HG03469 (cell line): ENCODE data around the gene MYRIP.

Experiments
- ATAC-seq: cut with Tn5 transposase; IDR thresholded peaks from one replicate; pipeline ENCODE4 v1.9.1; 2021; ENCODE audit warnings: mild to moderate bottlenecking, moderate library complexity, moderate number of reproducible peaks; ENCODE audit not compliant: unreplicated experiment

MYRIP gene

DNA sequence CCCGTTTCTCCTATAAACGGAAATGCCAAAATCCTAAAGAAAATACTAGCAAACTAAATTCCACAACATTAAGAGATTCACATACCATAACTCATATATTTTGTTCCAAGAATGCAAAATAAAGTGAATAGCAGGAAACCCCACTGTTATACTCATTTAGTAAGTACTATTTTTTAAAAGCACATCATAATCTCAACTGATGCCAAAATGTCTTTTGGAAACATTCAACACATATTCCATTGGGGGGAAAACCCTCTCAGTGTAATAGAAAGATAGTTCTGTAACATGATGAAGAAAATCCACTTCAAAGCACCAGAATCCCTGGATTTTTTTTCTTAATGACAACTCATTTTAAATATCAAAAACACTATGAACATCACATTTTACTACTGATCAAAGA, 407.1 kb downstream of the MYRIP start:
- no peak for ATAC-seq

DNA sequence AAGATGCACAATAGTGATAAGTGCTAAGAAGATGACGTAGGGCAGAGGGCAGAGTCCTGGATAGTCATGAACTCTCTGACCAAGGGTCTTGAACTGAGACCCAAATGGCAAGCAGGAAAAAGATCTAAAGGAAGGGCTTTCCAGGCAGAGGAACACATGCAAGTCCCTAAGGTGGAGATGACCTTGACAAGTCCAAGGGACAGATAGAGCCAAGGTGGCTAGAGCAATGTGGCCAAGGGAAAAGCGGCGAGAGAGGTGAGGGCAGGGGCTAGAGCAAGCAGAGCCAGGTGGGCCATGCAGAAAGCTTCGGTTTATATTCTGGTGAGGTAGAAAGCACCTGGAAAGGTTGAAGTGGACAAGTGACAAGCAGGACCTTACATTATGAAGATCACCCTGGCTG, 414.4 kb downstream of the MYRIP start:
- ATAC-seq = no peak

- ATAC-seq = no peak
Measured at GRCh38 chr3:40224796-40225515, 415.5 kb downstream of the MYRIP start.

DNA sequence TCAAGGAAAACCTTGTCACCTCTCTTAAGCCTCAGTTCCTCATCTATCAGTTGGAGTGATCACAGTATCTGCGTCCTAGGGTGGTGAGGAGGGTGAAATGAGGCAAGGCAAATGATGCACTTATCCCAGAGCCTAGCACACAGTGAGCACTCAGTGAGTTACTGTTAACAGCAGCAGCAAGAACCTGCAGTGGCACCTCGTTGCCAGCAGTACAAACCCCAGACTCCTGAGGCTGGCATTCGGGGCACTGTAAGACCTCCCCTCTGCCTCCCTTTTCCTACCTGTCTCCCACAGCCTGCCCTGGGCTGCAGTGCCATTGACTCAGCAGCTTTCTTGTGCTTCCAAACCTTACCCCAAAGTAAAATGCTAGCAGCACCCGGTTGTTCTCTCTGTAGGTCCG, 417.2 kb downstream of the MYRIP start:
- ATAC-seq = no peak

DNA sequence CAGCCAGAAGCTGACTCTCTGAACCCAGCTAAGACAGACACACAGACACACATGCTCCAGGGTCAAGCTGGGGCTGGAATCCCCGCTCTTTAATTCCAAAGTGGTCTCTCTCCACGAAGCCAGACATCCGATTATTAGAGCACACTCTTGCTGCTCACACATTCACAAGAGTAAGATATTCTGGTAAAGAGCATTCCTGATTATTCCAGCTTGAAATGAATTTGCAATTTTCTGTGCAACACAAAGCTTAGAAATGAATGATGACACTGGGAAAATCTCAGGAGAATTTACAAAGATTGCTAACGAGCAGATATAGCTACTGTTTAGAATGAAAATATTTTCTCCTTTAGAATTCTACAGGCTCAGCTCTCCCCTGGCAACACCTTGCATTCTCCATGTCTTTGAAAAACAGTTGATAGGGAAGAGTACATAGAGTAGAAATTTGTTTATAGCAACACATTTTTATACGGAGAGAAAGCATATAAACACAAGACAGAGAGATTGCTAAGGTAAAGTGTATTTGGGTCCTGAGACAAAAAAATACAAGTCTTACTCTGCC, 419.5 kb downstream of the MYRIP start:
- ATAC-seq = no peak

GRCh38 chr3:40229386-40229785, 420.0 kb downstream of the MYRIP start:
- ATAC-seq = no peak

GRCh38 chr3:40229963-40230362, 420.6 kb downstream of the MYRIP start:
- no peak for ATAC-seq

- no peak for ATAC-seq
Measured at GRCh38 chr3:40230382-40230781, 421.0 kb downstream of the MYRIP start.

DNA sequence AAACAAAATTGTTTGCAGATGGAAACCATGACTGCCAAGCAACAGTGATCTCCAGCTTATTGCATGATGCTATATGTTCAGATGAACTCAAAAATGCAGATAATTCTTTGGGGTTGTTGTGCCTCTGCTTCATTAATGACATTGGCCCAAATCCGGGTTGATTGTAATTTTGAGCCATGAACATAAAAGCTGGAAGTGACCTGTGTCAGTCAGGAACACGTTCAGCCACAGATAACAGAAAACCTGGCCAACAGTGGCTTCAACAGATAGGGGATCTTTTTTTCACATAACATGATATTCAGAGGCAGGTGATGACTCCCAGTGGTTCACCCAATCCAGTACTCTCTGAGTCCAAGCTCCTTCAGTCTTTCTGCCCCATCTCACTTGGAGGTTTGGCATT, 423.2 kb downstream of the MYRIP start:
- ATAC-seq = no peak

DNA sequence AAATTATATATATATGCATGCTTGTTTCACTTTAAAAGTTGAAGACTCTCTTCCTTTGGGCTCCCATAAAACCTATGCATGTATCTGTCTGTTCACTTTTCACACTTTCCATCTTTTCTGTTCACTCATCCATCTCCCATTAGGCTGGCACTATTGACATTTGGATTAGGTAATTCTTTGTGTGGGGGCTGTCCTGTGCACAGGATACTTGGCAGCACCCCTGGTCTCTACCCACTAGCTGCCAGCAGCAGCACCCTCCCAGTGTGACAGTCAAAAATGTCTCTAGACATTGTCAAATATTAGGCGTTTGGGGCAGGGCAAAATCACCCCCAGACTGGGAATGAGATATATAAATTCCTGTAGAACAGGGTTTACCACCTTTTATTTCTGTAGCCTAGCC, 427.8 kb downstream of the MYRIP start:
- no peak for ATAC-seq

GRCh38 chr3:40237889-40238571, 428.6 kb downstream of the MYRIP start:
- ATAC-seq = no peak

GRCh38 chr3:40240921-40241320, 431.5 kb downstream of the MYRIP start:
- ATAC-seq = no peak

GRCh38 chr3:40242216-40242615, 432.8 kb downstream of the MYRIP start:
- ATAC-seq = no peak

DNA sequence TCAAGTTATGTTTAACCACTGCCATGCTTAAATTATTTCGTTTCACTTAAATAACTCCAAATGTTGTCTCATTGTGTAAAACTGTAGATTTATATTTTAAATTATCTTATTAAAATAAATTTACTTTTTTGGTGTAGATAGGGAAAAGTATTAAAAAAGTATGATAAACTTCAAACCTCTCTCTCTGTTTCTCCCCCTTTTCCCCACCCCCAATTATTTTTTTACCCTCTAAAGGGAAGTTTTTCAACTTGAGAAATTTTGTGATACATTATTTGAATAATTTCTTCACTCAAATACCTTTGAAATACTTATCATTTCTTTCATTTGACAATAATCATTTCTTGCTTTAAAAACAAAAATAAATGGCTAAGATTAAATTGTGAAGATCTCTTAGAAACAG, 433.2 kb downstream of the MYRIP start:
- ATAC-seq = no peak

- ATAC-seq = no peak
Measured at GRCh38 chr3:40243056-40243455, 433.6 kb downstream of the MYRIP start.

DNA sequence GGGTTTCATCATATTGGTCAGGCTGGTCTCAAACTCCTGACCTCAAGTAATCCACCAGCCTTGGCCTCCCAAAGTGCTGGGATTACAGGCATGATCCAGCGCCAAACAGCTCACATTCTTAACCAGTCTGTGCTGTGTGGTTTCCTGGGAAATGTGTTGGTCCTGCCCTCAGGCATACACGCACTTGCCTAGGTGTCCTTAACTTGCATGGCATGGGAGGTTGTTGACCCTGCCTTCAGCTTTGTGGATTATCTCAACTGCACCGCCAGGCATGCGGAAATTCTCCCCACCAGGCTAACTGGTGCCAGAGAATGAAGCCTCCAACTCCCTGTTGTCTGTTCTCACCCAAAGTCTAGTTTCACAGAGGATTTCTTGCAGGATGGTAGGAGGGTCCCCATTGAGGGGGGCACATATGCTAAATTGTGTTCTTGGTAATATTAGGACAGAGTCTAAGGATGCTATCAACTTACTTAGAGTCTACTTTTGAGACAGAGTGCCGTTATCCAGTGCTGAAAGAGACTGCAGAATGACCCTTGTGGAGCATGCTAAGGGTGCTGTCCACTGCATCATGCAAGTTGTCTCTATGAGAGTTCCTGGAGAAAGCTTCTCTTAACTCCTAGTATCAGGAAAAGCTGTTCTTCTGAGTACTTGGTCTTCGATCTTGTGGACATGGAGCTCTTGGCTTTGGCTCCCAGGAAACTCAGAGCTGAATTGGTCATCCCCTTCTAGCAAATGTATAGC, 438.5 kb downstream of the MYRIP start:
- no peak for ATAC-seq

- ATAC-seq = no peak
Measured at GRCh38 chr3:40248591-40248990, 439.2 kb downstream of the MYRIP start.

- ATAC-seq = no peak
Measured at GRCh38 chr3:40249168-40249567, 439.8 kb downstream of the MYRIP start.

DNA sequence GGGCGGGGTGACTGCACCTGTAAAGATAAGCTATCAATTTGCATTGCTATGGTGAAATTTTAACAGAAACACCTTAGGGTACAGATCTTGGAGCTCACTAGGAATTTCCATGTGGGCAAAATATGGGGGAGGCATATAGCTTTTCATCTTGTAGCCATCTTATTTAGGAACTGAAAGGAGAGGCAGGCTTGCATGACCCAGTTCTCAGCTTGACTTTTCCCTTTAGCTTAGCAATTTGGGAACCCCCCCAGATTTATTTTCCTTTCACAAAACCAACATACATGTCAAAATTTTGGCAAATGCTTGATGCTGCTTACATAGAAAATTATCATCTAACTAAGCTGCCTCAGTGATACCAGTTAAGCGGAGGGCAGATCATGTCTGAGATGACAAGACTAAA, 445.1 kb downstream of the MYRIP start:
- no peak for ATAC-seq

GRCh38 chr3:40254891-40255290, 445.5 kb downstream of the MYRIP start:
- no peak for ATAC-seq

- ATAC-seq = no peak
Measured at GRCh38 chr3:40255532-40255931, 446.1 kb downstream of the MYRIP start.

DNA sequence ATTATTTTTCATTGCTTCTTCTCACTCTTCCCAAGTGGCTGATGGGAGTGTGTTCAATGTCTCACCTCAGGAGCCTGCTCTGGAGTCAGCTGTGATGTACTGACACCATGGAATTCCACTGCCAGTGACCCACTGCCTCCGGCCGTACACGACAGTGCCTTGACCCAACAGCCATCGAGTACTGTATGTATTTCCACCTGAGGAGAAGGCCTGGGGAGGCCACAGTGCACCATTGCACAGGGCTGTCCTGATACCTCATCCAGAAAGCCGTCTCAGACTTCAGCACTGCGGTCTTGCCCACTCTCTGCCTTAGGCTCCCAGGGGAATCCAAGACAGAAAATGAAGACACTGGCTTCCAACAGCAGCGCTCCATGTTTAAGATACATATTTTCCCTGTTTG, 448.7 kb downstream of the MYRIP start:
- no peak for ATAC-seq
